OCI-LY3 (cell line): ENCODE measurements around the gene CBR3.

Experiments
- H2AFZ ChIP-seq: fragments of 200-600, 300-600 bp; shearing (Covaris generic); 2 replicates; pipeline ENCODE4 v1.6.0; 2014; ENCODE audit warnings: antibody characterized with exemption, low read depth, low read length
- H3K27ac ChIP-seq: fragments of 200-600, 300-600 bp; sonication (generic); 2 replicates; pipeline ENCODE4 v1.5.1; 2014; ENCODE audit warnings: mild to moderate bottlenecking, low read length, moderate library complexity, mixed read lengths
- H3K27me3 ChIP-seq: fragments of 200-600, 300-600 bp; sonication (generic); 2 replicates; pipeline ENCODE4 v1.6.1; 2014; ENCODE audit warnings: low read depth, low read length, mixed read lengths
- H3K36me3 ChIP-seq: fragments of 200-600, 300-600 bp; sonication (generic); replicated peaks from 2 replicates; pipeline ENCODE3; 2014; ENCODE audit warnings: low read depth, low read length, mixed read lengths
- H3K4me1 ChIP-seq: fragments of 300-600, 200-600 bp; sonication (generic); 2 replicates; pipeline ENCODE4 v1.6.1; 2014; ENCODE audit warnings: low read length, mixed read lengths
- H3K4me2 ChIP-seq: fragments of 200-600, 300-600 bp; sonication (generic); 2 replicates; pipeline ENCODE4 v1.6.1; 2014; ENCODE audit warnings: low read length, mixed read lengths
- H3K4me3 ChIP-seq: fragments of 300-600, 200-600 bp; sonication (generic); 2 replicates; pipeline ENCODE4 v1.5.1; 2014; ENCODE audit warnings: antibody characterized with exemption, mild to moderate bottlenecking, low read length, moderate library complexity
- H3K79me2 ChIP-seq: fragments of 300-600, 200-600 bp; shearing (Covaris generic); 2 replicates; pipeline ENCODE4 v1.6.1; 2014; ENCODE audit warnings: mild to moderate bottlenecking, low read length, mixed read lengths
- H3K9ac ChIP-seq: fragments of 300-600, 200-600 bp; shearing (Covaris generic); 2 replicates; pipeline ENCODE4 v1.6.0; 2014; ENCODE audit warnings: mild to moderate bottlenecking, low read length, moderate library complexity
- H3K9me3 ChIP-seq: fragments of 200-600, 300-600 bp; shearing (Covaris generic); 2 replicates; pipeline ENCODE4 v1.6.1; 2014; ENCODE audit warnings: low read length, mixed read lengths; ENCODE audit not compliant: insufficient read depth
- H4K20me1 ChIP-seq: fragments of 200-600, 300-600 bp; sonication (generic); 2 replicates; pipeline ENCODE4 v1.6.1; 2016; ENCODE audit warnings: low read length, mixed read lengths; ENCODE audit not compliant: insufficient read depth
- CTCF ChIP-seq: fragments of 200-600, 300-600 bp; sonication (generic); IDR thresholded peaks from 2 replicates; pipeline ENCODE4 v1.5.1; 2014; ENCODE audit warnings: antibody characterized with exemption, low read length, low read depth
- EZH2phosphoT487 ChIP-seq: fragments of 200-600 bp; shearing (Covaris generic); IDR thresholded peaks from 2 replicates; pipeline ENCODE4 v1.6.1; 2018; ENCODE audit warnings: antibody characterized with exemption, mixed run types, low read depth

The CBR3 gene

GRCh38 chr21:36113647-36114428, 21.0 kb upstream of the CBR3 start:
- no peak for TF ChIP-seq EZH2phosphoT487
- TF ChIP-seq CTCF, result no peak
- Histone ChIP-seq H4K20me1 (no peaks in the 10 kb centered on the region), H2AFZ (peak overlapping the region; percentile 99; the same call in 1 of the 2 replicates), H3K4me3 (peak overlapping the region; percentile 90; the same call in 1 of the 2 replicates), H3K9ac (0 out of 2 replicates have a peak overlapping the region, but pooled peaks have one; percentile 65), H3K9me3 (no peaks in the 10 kb centered on the region), H3K4me1 (peaks cover 19% of the 10 kb centered on the region; the same call in 1 of the 2 replicates), H3K36me3 (peaks cover 2% of the 10 kb centered on the region), H3K79me2 (no peaks in the 10 kb centered on the region), H3K4me2 (peak overlapping the region; percentile 97), H3K27ac (no peak overlapping the region), H3K27me3 (no peaks in the 10 kb centered on the region)

- Histone ChIP-seq H3K79me2 (no peaks in the 10 kb centered on the region), H4K20me1 (no peaks in the 10 kb centered on the region), H3K36me3 (peaks cover 2% of the 10 kb centered on the region), H3K27ac (no peak overlapping the region), H3K9ac (no peak overlapping the region), H3K27me3 (no peaks in the 10 kb centered on the region), H2AFZ (no peak overlapping the region), H3K4me3 (no peak overlapping the region), H3K9me3 (no peaks in the 10 kb centered on the region), H3K4me2 (no peak overlapping the region), H3K4me1 (peaks cover 24% of the 10 kb centered on the region)
- TF ChIP-seq CTCF (no peak), EZH2phosphoT487 (no peak)
These were observed 19.6 kb upstream of the CBR3 start for GRCh38 chr21:36115138-36115730.

- no peak overlapping the region for H3K4me3 ChIP-seq
- H3K4me1 ChIP-seq, result peaks cover 34% of the 10 kb centered on the region
- no peaks in the 10 kb centered on the region for H4K20me1 ChIP-seq
- TF ChIP-seq EZH2phosphoT487 (no peak), CTCF (no peak)
- no peaks in the 10 kb centered on the region for H3K9me3 ChIP-seq
- H3K9ac ChIP-seq, result no peak overlapping the region
- H3K27ac ChIP-seq, result no peak overlapping the region
- H2AFZ ChIP-seq, result no peak overlapping the region
- H3K27me3 ChIP-seq, result no peaks in the 10 kb centered on the region
- no peak overlapping the region for H3K4me2 ChIP-seq
- no peaks in the 10 kb centered on the region for H3K79me2 ChIP-seq
- peaks cover 2% of the 10 kb centered on the region for H3K36me3 ChIP-seq
These were observed 17.6 kb upstream of the CBR3 start for GRCh38 chr21:36117286-36117741.

GRCh38 chr21:36120304-36120888, 14.5 kb upstream of the CBR3 start:
- no peak overlapping the region for H3K9ac ChIP-seq
- peak overlapping the region; percentile 37; the same call in 1 of the 2 replicates for H3K27ac ChIP-seq
- no peak overlapping the region for H3K4me3 ChIP-seq
- H3K79me2 ChIP-seq, result no peaks in the 10 kb centered on the region
- H3K4me1 ChIP-seq, result peaks cover 23% of the 10 kb centered on the region
- H3K36me3 ChIP-seq, result peaks cover 2% of the 10 kb centered on the region
- H3K27me3 ChIP-seq, result no peaks in the 10 kb centered on the region
- no peaks in the 10 kb centered on the region for H4K20me1 ChIP-seq
- no peaks in the 10 kb centered on the region for H3K9me3 ChIP-seq
- peak overlapping the region; percentile 28 for H3K4me2 ChIP-seq
- TF ChIP-seq CTCF (no peak), EZH2phosphoT487 (no peak)
- H2AFZ ChIP-seq, result peak overlapping the region; percentile 83; the same call in 1 of the 2 replicates
